Fibroblast of lung (primary cell): ENCODE data around the gene NUP93. TPM values are rescaled to one million over a fixed set of nuclear protein-coding genes. Genes with fewer than 3 reads are reported as not detected.

ENCODE experiments used
- DNase-seq, 2 donors: peaks; one replicate each; pipeline versions ENCODE4 v3.0.0 to v3.0.0-alpha.2; 2010; ENCODE audit warnings: low read depth in 2 of 2
- H2AFZ ChIP-seq: 2 replicates; pipeline ENCODE4 v1.5.1; 2012; ENCODE audit warnings: low read length, control low read depth, inconsistent platforms
- H3K27ac ChIP-seq: 2 replicates; pipeline ENCODE4 v1.5.1; 2011; ENCODE audit warnings: low read length, control low read depth; ENCODE audit not compliant: insufficient read depth
- H3K27me3 ChIP-seq: 2 replicates; pipeline ENCODE4 v1.5.1; 2011; ENCODE audit warnings: mild to moderate bottlenecking, low read length; ENCODE audit not compliant: control insufficient read depth, insufficient read depth
- H3K36me3 ChIP-seq: 2 replicates; pipeline ENCODE4 v1.5.1; 2011; ENCODE audit warnings: low read length; ENCODE audit not compliant: control insufficient read depth, insufficient read depth
- H3K4me1 ChIP-seq: 2 replicates; pipeline ENCODE4 v1.5.1; 2011; ENCODE audit warnings: low read length; ENCODE audit not compliant: control insufficient read depth, insufficient read depth; ENCODE audit errors: extremely low read depth
- H3K4me2 ChIP-seq: 2 replicates; pipeline ENCODE4 v1.5.1; 2011; ENCODE audit warnings: low read length, control low read depth; ENCODE audit not compliant: insufficient read depth; ENCODE audit errors: extremely low read depth
- H3K4me3 ChIP-seq, 4 experiments: fragments of 200-600 bp in 1 of 4; sonication (generic) in 1 of 4; replicated peaks in 1 of 4; 2 replicates each; pipeline ENCODE4 v1.5.1; 2011 to 2016; ENCODE audit warnings: low read length in 4 of 4, low read depth in 3 of 4, mild to moderate bottlenecking in 3 of 4, control low read depth in 2 of 4, inconsistent platforms in 1 of 4, mixed read lengths in 1 of 4; ENCODE audit not compliant: insufficient read depth in 1 of 4; ENCODE audit errors: control extremely low read depth in 1 of 4
- H3K79me2 ChIP-seq: 2 replicates; pipeline ENCODE4 v1.5.1; 2012; ENCODE audit warnings: mild to moderate bottlenecking, low read length, inconsistent platforms; ENCODE audit not compliant: control insufficient read depth, insufficient read depth
- H3K9ac ChIP-seq: 2 replicates; pipeline ENCODE4 v1.5.1; 2011; ENCODE audit warnings: mild to moderate bottlenecking, low read length, control low read depth; ENCODE audit not compliant: insufficient read depth
- H3K9me3 ChIP-seq: 2 replicates; pipeline ENCODE4 v1.5.1; 2012; ENCODE audit warnings: low read depth, low read length; ENCODE audit not compliant: control insufficient read depth, insufficient read depth
- H4K20me1 ChIP-seq: 2 replicates; pipeline ENCODE4 v1.5.1; 2011; ENCODE audit warnings: low read length; ENCODE audit not compliant: control insufficient read depth, insufficient read depth; ENCODE audit errors: extremely low read depth
- EZH2 ChIP-seq: IDR thresholded peaks from 2 replicates; pipeline ENCODE4 v1.5.1; 2012; ENCODE audit warnings: low read length, control low read depth, mild to moderate bottlenecking; ENCODE audit errors: missing control alignments
- polyA plus RNA-seq, 2 donors: library from polyadenylated mRNA; depleted of rRNA in 1 of 2; stranded (reverse) in 1 of 2; unstranded in 1 of 2; fragments of >200 nt; gene quantifications; 2 replicates each; pipeline ENCODE4 v1.2.1, GENCODE V29; 2011 to 2012; ENCODE audit warnings: missing spikeins in 1 of 2
- total RNA-seq: library from RNA; depleted of rRNA; stranded (reverse); fragments of >200 nt; gene quantifications from 2 replicates; pipeline ENCODE4 v1.2.1, GENCODE V29; 2014
- TF ChIP-seq, protein P1 (sequence below), 2 donors: IDR thresholded peaks in 1 of 2; conservative IDR thresholded peaks in 1 of 2; 1 replicate in 1 of 2; 2 replicates in 1 of 2; pipeline ENCODE4 v1.5.1; 2011 to 2012; ENCODE audit warnings: low read length in 2 of 2, control low read depth in 1 of 2, inconsistent platforms in 1 of 2, low read depth in 1 of 2, mild to moderate bottlenecking in 1 of 2

Gene NUP93
- total and polyA plus RNA-seq, 2 donors (not counting 1 experiment from before 2014, with no cell fraction given) = 37.6 to 42.9 TPM

DNA sequence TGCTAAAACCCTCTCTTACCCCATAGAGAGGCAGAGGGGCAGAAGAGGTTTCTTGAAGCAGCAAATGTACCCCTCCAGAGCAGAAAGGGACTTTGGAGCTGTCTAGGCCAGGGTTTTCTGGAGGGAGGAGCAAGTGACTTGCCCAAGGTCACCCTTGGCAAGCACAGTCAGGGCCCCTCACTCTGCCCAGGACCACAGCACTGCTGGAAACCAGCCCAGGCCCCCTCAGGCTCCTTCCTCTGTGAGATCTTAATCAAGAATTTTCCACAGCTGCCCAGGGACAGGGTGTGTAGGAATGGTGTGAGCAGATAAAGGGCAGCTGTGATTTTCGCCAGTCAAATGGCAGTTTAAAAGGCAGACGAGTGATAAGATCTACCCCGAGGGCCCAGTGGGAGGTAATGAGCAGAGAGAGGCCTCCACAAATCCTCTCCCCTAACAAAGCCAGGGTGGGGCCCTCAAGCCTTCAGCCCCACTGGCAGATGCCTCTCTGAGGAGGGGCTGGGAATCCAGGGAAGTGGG lies 131.2 kb downstream of the NUP93 start:
- no peaks in the 10 kb centered on the region for H3K9me3 ChIP-seq
- H2AFZ ChIP-seq = no peak overlapping the region
- TF ChIP-seq, protein P1, sequence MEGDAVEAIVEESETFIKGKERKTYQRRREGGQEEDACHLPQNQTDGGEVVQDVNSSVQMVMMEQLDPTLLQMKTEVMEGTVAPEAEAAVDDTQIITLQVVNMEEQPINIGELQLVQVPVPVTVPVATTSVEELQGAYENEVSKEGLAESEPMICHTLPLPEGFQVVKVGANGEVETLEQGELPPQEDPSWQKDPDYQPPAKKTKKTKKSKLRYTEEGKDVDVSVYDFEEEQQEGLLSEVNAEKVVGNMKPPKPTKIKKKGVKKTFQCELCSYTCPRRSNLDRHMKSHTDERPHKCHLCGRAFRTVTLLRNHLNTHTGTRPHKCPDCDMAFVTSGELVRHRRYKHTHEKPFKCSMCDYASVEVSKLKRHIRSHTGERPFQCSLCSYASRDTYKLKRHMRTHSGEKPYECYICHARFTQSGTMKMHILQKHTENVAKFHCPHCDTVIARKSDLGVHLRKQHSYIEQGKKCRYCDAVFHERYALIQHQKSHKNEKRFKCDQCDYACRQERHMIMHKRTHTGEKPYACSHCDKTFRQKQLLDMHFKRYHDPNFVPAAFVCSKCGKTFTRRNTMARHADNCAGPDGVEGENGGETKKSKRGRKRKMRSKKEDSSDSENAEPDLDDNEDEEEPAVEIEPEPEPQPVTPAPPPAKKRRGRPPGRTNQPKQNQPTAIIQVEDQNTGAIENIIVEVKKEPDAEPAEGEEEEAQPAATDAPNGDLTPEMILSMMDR (conservative IDR thresholded peaks at IDR 0.05 in 1 of 2, IDR thresholded peaks at IDR 0.05 in 1 of 2; ENCODE audit: low read depth in 1 of 2, low read length in 2 of 2) = no peak
- no peak for TF ChIP-seq EZH2
- no peak overlapping the region for H3K27ac ChIP-seq
- peak; percentile 14 to 59 for DNase-seq
- H3K4me1 ChIP-seq = no peaks in the 10 kb centered on the region
- H3K4me2 ChIP-seq = no peak overlapping the region
- no peaks in the 10 kb centered on the region for H3K27me3 ChIP-seq
- H4K20me1 ChIP-seq = no peaks in the 10 kb centered on the region
- no peak overlapping the region for H3K9ac ChIP-seq
- no peaks in the 10 kb centered on the region for H3K79me2 ChIP-seq
- H3K4me3 ChIP-seq = no peak overlapping the region
- H3K36me3 ChIP-seq = no peaks in the 10 kb centered on the region

DNA sequence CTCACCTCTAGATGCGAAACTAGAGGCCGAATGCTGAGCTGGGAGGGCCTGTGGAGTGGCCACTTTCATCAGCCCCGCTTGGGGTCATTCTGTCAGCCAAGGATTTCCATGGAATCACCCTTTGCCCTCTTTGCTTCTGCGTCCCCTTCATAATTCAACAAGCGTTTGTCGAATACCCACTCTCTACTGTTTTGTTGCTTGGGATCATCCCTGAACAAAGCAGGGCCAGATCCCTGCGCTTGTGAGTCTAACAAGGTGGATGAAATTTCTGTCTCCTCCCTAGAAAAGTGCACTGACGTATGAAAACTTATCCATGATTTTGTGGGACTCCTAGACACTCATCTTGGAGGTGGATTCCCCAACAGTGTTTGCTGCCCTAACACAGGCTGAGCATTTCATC lies 131.8 kb downstream of the NUP93 start:
- H3K9ac ChIP-seq = no peak overlapping the region
- H3K4me1 ChIP-seq = no peaks in the 10 kb centered on the region
- no peak for DNase-seq
- H3K36me3 ChIP-seq = no peaks in the 10 kb centered on the region
- no peak for TF ChIP-seq EZH2
- TF ChIP-seq, protein P1 (conservative IDR thresholded peaks at IDR 0.05 in 1 of 2, IDR thresholded peaks at IDR 0.05 in 1 of 2; ENCODE audit: low read depth in 1 of 2, low read length in 2 of 2) = no peak
- H3K27ac ChIP-seq = no peak overlapping the region
- no peaks in the 10 kb centered on the region for H3K79me2 ChIP-seq
- H4K20me1 ChIP-seq = no peaks in the 10 kb centered on the region
- no peak overlapping the region for H3K4me2 ChIP-seq
- no peak overlapping the region for H3K4me3 ChIP-seq
- H3K9me3 ChIP-seq = no peaks in the 10 kb centered on the region
- no peaks in the 10 kb centered on the region for H3K27me3 ChIP-seq
- no peak overlapping the region for H2AFZ ChIP-seq

GRCh38 chr16:56862776-56863175 lies 132.8 kb downstream of the NUP93 start:
- no peak overlapping the region for H2AFZ ChIP-seq
- H3K79me2 ChIP-seq = no peaks in the 10 kb centered on the region
- H4K20me1 ChIP-seq = no peaks in the 10 kb centered on the region

More at GRCh38 chr16:56862776-56863175, 132.8 kb downstream of the NUP93 start:
- H3K4me3 ChIP-seq = no peak overlapping the region
- no peak overlapping the region for H3K27ac ChIP-seq
- TF ChIP-seq, protein P1 (conservative IDR thresholded peaks at IDR 0.05 in 1 of 2, IDR thresholded peaks at IDR 0.05 in 1 of 2; ENCODE audit: low read depth in 1 of 2, low read length in 2 of 2) = no peak
- no peak for TF ChIP-seq EZH2
- no peaks in the 10 kb centered on the region for H3K36me3 ChIP-seq
- no peaks in the 10 kb centered on the region for H3K4me1 ChIP-seq
- H3K4me2 ChIP-seq = no peak overlapping the region
- no peak for DNase-seq
- no peak overlapping the region for H3K9ac ChIP-seq
- H3K9me3 ChIP-seq = no peaks in the 10 kb centered on the region
- H3K27me3 ChIP-seq = no peaks in the 10 kb centered on the region
